Measurements from ENCODE around the gene KIF9. TPM values are rescaled to one million over a fixed set of nuclear protein-coding genes. Genes with fewer than 3 reads are reported as not detected.
"Not testable (repeated sequence)": the region's sequence is repeated elsewhere in the genome, so short reads cannot be mapped to it uniquely, and the experiment has no call there.

Gene KIF9
- total RNA-seq, 2 experiments from 2014 or later, result 4.5 TPM

DNA sequence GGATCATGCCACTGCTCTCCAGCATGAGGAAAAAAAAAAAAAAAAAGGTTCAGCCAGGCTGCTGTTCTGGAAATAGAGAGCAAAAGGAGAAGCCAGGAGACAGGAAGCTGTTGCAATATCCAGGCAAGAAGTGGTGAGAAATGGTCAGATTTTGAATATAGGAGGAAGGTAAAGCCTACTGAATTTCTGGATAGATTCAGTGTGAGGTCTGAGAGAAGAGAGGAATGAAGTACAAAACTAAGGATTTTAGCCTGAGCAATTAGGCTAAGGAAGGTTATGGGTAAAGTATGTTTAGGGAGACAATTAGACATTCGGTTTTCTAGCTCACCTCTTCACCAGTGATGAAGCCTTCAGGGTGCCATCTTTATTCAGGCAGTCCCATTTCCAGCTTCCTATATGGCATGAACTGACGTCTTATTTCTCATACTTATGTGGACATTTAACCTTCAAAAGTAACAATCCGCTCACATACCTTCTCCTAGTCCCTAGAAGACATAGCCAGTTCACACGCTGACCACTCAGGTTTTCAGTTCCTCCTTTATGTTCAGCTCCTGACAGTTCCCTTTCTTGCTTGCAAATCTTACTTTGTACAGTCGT lies 57.2 kb downstream of the KIF9 start:
- no peaks in the 10 kb centered on the region for H3K36me3 Mint-ChIP-seq
- peaks cover 8% of the 10 kb centered on the region for H3K4me1 Mint-ChIP-seq
- no peak overlapping the region for H3K27ac Mint-ChIP-seq
- ATAC-seq (ENCODE audit: low read depth), result no peak
- H3K9me3 Mint-ChIP-seq, result no peaks in the 10 kb centered on the region
- H3K27me3 Mint-ChIP-seq, result no peaks in the 10 kb centered on the region
- H3K4me3 Mint-ChIP-seq, result no peak overlapping the region
- no peak for DNase-seq
- POLR2A ChIA-PET, result no interaction called here

DNA sequence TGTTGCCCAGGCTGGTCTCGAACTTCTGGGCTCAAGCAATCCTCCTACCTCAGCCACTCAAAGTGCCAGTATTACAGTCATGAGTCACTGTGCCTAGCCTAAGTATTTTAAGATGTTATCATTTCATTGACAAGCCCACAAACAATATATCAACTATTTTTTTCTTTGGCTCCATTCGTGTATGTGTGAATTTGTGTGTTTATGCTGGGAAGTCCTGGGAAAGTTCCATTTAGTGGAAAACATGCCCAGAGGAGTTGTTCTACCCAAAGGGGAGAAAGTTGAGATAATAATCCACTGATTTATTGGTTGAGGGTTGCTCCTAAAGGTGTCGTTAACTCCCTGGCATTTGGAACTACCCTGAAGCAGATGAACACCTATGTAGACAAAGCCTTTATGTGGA lies 58.8 kb downstream of the KIF9 start:
- DNase-seq, result no peak
- no peaks in the 10 kb centered on the region for H3K36me3 Mint-ChIP-seq
- no peak for ATAC-seq (ENCODE audit: low read depth)
- no peaks in the 10 kb centered on the region for H3K9me3 Mint-ChIP-seq
- peaks cover 8% of the 10 kb centered on the region for H3K4me1 Mint-ChIP-seq
- POLR2A ChIA-PET, result no interaction called here
- no peak overlapping the region for H3K4me3 Mint-ChIP-seq
- no peaks in the 10 kb centered on the region for H3K27me3 Mint-ChIP-seq
- no peak overlapping the region for H3K27ac Mint-ChIP-seq

DNA sequence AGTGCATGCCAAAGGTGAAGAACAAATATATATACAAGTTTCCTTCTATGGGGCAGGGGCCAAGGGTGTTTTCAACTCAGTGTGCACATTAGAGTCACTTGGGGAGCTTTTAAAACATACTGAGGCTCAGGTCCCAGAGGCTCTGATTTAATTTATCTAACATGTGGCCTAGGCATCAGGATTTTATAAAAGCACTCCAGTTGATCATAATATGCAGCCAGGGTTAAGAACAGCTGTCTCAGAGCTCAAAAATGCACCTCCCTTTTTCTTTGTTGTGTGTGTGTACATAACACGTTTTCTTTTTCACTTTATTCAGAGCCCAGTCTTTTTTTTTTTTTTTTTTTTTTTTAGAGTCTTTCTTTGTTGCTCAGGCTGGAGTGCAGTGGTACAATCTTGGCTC lies 60.8 kb downstream of the KIF9 start:
- POLR2A ChIA-PET, result no interaction called here
- Mint-ChIP-seq H3K9me3 (no peaks in the 10 kb centered on the region), H3K27ac (no peak overlapping the region), H3K27me3 (no peaks in the 10 kb centered on the region), H3K36me3 (no peaks in the 10 kb centered on the region), H3K4me1 (peaks cover 6% of the 10 kb centered on the region), H3K4me3 (no peak overlapping the region)
- ATAC-seq (ENCODE audit: low read depth) (no peak), DNase-seq (no peak)

- POLR2A ChIA-PET, result interaction anchor here (0.6 kb wide), 1 partner anchor 202 kb away, joined by 3 read pairs; no protein-coding TSS in a partner anchor
- no peak for ATAC-seq (ENCODE audit: low read depth)
- H3K4me1 Mint-ChIP-seq, result no peaks in the 10 kb centered on the region
Observed at GRCh38 chr3:47210863-47211405, 71.7 kb downstream of the KIF9 start.

GRCh38 chr3:47206022-47206421 lies 76.6 kb downstream of the KIF9 start:
- H3K27me3 Mint-ChIP-seq; ATAC-seq (ENCODE audit: low read depth); POLR2A ChIA-PET; H3K4me1 Mint-ChIP-seq; H3K9me3 Mint-ChIP-seq; H3K27ac Mint-ChIP-seq; H3K36me3 Mint-ChIP-seq; DNase-seq; H3K4me3 Mint-ChIP-seq: not testable (repeated sequence)

More at GRCh38 chr3:47210863-47211405, 71.7 kb downstream of the KIF9 start:
- Mint-ChIP-seq H3K36me3 (no peaks in the 10 kb centered on the region), H3K27ac (no peak overlapping the region), H3K9me3 (no peaks in the 10 kb centered on the region), H3K27me3 (no peaks in the 10 kb centered on the region), H3K4me3 (no peak overlapping the region)
- DNase-seq, result no peak

DNA sequence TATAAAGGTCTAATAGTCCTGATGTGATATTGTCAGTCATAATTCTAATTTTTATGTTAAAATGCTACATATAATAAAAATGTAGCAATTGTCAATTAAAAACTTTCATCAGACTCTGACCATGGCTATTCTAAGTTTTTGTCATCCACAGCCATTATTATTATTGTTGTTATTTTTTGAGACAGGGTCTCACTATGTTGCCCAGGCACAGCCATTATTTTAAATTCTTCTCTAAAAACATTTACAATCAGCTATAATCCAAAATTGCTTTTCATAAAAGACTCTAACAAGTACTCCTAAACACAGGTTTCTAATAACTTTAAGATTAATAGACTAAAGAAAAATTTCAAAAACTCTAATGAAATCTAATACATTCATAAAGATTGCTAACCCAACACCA lies 77.7 kb downstream of the KIF9 start:
- DNase-seq (no peak), ATAC-seq (ENCODE audit: low read depth) (no peak)
- Mint-ChIP-seq H3K9me3 (no peaks in the 10 kb centered on the region), H3K4me3 (no peak overlapping the region), H3K27ac (no peak overlapping the region), H3K36me3 (no peaks in the 10 kb centered on the region), H3K27me3 (no peaks in the 10 kb centered on the region), H3K4me1 (no peaks in the 10 kb centered on the region)
- POLR2A ChIA-PET, result no interaction called here

DNA sequence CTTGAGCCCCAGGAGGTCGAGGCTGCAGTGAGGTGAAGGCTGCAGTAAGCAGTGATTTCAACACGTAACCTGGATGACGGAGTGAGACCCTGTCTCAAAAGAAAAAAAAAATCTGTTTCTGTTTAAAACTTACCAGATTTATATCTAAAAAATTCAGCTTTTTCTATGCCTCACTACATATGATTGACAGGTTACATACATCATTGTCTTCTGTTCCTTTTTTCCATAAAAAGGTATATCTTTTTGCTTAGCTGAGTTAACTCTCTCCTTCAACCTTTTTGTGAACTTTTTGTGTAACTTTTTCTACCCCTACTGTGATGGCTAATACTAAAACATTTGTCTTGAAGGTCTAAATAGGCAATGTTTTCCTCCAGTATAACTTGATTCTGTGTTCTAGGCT lies 80.1 kb downstream of the KIF9 start:
- POLR2A ChIA-PET, result no interaction called here
- Mint-ChIP-seq H3K4me3 (no peak overlapping the region), H3K27me3 (no peaks in the 10 kb centered on the region)

DNA sequence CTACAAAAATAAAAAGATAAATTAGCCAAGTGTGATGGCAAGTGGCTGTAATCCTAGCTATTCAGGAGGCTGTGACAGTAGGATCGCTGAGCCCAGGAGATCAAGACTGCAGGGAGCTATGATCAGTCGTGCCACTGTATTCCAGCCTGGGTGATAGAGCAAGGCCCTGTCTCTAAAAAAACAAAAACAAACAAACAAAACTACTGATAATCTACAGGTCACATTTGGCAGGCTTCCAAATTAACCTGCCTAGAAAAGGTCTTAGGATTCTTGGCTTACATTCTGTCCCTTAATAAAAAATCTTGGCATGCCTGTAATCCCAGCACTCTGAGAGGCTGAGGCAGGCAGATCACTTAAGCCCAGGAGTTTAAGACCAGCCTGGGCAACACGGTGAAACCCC lies 85.3 kb downstream of the KIF9 start:
- ATAC-seq (ENCODE audit: low read depth) (no peak), DNase-seq (no peak)
- H3K27me3 Mint-ChIP-seq, result no peaks in the 10 kb centered on the region
- no peak overlapping the region for H3K27ac Mint-ChIP-seq
- POLR2A ChIA-PET, result no interaction called here
- no peaks in the 10 kb centered on the region for H3K4me1 Mint-ChIP-seq
- H3K4me3 Mint-ChIP-seq, result no peak overlapping the region
- H3K9me3 Mint-ChIP-seq, result peaks cover 6% of the 10 kb centered on the region
- peaks cover 6% of the 10 kb centered on the region for H3K36me3 Mint-ChIP-seq

More for the DNA sequence above, 80.1 kb downstream of the KIF9 start:
- DNase-seq (no peak), ATAC-seq (ENCODE audit: low read depth) (no peak)
- Mint-ChIP-seq H3K4me1 (no peaks in the 10 kb centered on the region), H3K36me3 (no peaks in the 10 kb centered on the region), H3K27ac (no peak overlapping the region), H3K9me3 (no peaks in the 10 kb centered on the region)

GRCh38 chr3:47194994-47195393 lies 87.6 kb downstream of the KIF9 start:
- no peak overlapping the region for H3K4me3 Mint-ChIP-seq
- H3K27ac Mint-ChIP-seq, result no peak overlapping the region
- DNase-seq (no peak), ATAC-seq (ENCODE audit: low read depth) (no peak)
- peaks cover 6% of the 10 kb centered on the region for H3K36me3 Mint-ChIP-seq
- POLR2A ChIA-PET, result no interaction called here
- peaks cover 6% of the 10 kb centered on the region for H3K9me3 Mint-ChIP-seq
- no peaks in the 10 kb centered on the region for H3K4me1 Mint-ChIP-seq
- no peaks in the 10 kb centered on the region for H3K27me3 Mint-ChIP-seq

GRCh38 chr3:47193871-47194859 lies 88.4 kb downstream of the KIF9 start:
- POLR2A ChIA-PET, result no interaction called here
- no peak for DNase-seq
- no peak overlapping the region for H3K4me3 Mint-ChIP-seq
- peaks cover 6% of the 10 kb centered on the region for H3K36me3 Mint-ChIP-seq
- no peaks in the 10 kb centered on the region for H3K4me1 Mint-ChIP-seq
- ATAC-seq (ENCODE audit: low read depth), result no peak
- no peaks in the 10 kb centered on the region for H3K27me3 Mint-ChIP-seq
- no peak overlapping the region for H3K27ac Mint-ChIP-seq
- peaks cover 6% of the 10 kb centered on the region for H3K9me3 Mint-ChIP-seq

DNA sequence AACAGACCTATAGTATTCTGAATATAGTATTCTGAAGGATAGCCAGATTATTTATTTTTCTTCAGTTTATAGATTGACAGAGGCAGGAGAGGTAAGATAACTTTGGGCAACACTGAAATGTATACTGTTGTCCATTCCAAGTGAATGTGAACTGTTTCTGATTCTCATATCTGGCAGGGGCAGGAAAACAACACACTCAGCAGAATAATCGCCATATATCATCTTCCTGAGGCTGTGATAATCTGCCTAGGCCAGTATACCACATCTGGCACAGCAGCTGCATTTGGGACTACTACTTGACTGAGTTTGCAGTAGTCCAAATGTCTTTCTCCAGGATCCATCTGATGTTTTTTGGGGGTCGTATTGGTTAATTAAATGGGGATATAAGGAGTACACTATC lies 96.3 kb downstream of the KIF9 start:
- H3K4me1 Mint-ChIP-seq, result no peaks in the 10 kb centered on the region
- no peaks in the 10 kb centered on the region for H3K27me3 Mint-ChIP-seq
- H3K36me3 Mint-ChIP-seq, result no peaks in the 10 kb centered on the region
- H3K9me3 Mint-ChIP-seq, result no peaks in the 10 kb centered on the region
- POLR2A ChIA-PET, result interaction anchor here (0.5 kb wide), 1 partner anchor 22 kb away, joined by 3 read pairs; the partner anchor contains the start of gene SETD2
- ATAC-seq (ENCODE audit: low read depth), result no peak
- no peak overlapping the region for H3K27ac Mint-ChIP-seq
- no peak overlapping the region for H3K4me3 Mint-ChIP-seq
- DNase-seq, result no peak

DNA sequence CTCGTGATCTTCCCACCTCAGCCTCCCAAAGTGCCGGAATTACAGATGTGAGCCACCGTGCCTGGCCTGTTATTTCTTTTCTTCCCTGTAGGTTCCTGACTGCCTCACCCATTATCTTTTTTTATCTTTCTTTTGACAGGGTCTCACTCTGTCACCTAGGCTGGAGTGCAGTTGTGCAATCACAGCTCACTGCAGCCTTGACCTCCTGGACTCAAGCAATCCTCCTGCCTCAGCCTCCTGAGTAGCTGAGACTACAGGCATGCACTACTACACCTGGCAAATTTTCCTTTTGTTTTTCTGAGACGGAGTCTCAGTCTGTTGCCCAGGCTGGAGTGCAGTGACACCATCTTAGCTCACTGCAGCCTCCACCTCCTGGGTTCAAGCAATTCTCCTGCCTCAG lies 100.9 kb downstream of the KIF9 start:
- not testable (repeated sequence) for ATAC-seq (ENCODE audit: low read depth); H3K27me3 Mint-ChIP-seq; H3K9me3 Mint-ChIP-seq; H3K36me3 Mint-ChIP-seq; DNase-seq; H3K4me1 Mint-ChIP-seq; H3K27ac Mint-ChIP-seq; H3K4me3 Mint-ChIP-seq
- POLR2A ChIA-PET, result interaction anchor here (0.6 kb wide), 1 partner anchor 17 kb away, joined by 5 read pairs; no protein-coding TSS in a partner anchor

GRCh38 chr3:47180011-47180410 lies 102.6 kb downstream of the KIF9 start:
- H3K4me1 Mint-ChIP-seq, DNase-seq, POLR2A ChIA-PET: not testable (repeated sequence)

More at GRCh38 chr3:47180011-47180410, 102.6 kb downstream of the KIF9 start:
- not testable (repeated sequence) for ATAC-seq (ENCODE audit: low read depth); H3K36me3 Mint-ChIP-seq; H3K27ac Mint-ChIP-seq; H3K4me3 Mint-ChIP-seq; H3K27me3 Mint-ChIP-seq; H3K9me3 Mint-ChIP-seq
